HepG2 (cell line): ENCODE results near the gene MST1. TPM values are rescaled to one million over a fixed set of nuclear protein-coding genes. Genes with fewer than 3 reads are reported as not detected.
A peak's percentile ranks its signal among the peaks of the same experiment; 100 is the strongest.
"Not testable (repeated sequence)": the region's sequence is repeated elsewhere in the genome, so short reads cannot be mapped to it uniquely, and the experiment has no call there.

Source experiments
- CREM ChIP-seq, 2 experiments: sonication (generic) in 1 of 2; formaldehyde crosslinking in 1 of 2; IDR thresholded peaks; 2 replicates each; pipeline versions ENCODE4 v1.4.0 to v1.6.1; 2016 to 2020; ENCODE audit warnings: antibody characterized with exemption in 1 of 2, mild to moderate bottlenecking in 1 of 2, missing genetic modification reagents in 1 of 2
- LCORL ChIP-seq, 2 experiments: fragments of 450-650 bp in 1 of 2; sonication (generic) in 1 of 2; formaldehyde crosslinking in 1 of 2; IDR thresholded peaks; 2 replicates each; pipeline versions ENCODE4 v1.5.0 to v1.6.1; 2017 to 2020; ENCODE audit warnings: antibody characterized with exemption in 1 of 2, missing genetic modification reagents in 1 of 2
- NCOR1 ChIP-seq: fragments of 200-600 bp; sonication (generic); IDR thresholded peaks from 2 replicates; pipeline ENCODE4 v1.7.0; 2017; ENCODE audit warnings: antibody characterized with exemption, low read length, borderline replicate concordance
- NFKB2 ChIP-seq: sonication (generic); formaldehyde crosslinking; IDR thresholded peaks from 2 replicates; pipeline ENCODE4 v1.4.0; 2020; ENCODE audit warnings: missing genetic modification reagents, borderline replicate concordance
- NFYB ChIP-seq: sonication (generic); formaldehyde crosslinking; IDR thresholded peaks from 2 replicates; pipeline ENCODE4 v1.4.0; 2020; ENCODE audit warnings: missing genetic modification reagents
- POLR2A ChIP-seq, 2 experiments: IDR thresholded peaks; 2 replicates each; pipeline ENCODE4 v1.6.1; 2011; ENCODE audit warnings: low read depth in 2 of 2, low read length in 2 of 2, mild to moderate bottlenecking in 1 of 2, moderate library complexity in 1 of 2; ENCODE audit not compliant: insufficient read depth in 1 of 2
- RARA ChIP-seq: IDR thresholded peaks from 2 replicates; pipeline ENCODE4 v1.6.1; 2016; ENCODE audit warnings: missing genetic modification reagents, missing compliant biosample characterization
- RXRB ChIP-seq: IDR thresholded peaks from 2 replicates; pipeline ENCODE4 v1.6.1; 2016; ENCODE audit warnings: borderline replicate concordance, missing genetic modification reagents, missing compliant biosample characterization
- ZFY ChIP-seq: sonication (generic); formaldehyde crosslinking; IDR thresholded peaks from 2 replicates; pipeline ENCODE4 v1.4.0; 2020; ENCODE audit warnings: missing genetic modification reagents
- ZKSCAN8 ChIP-seq: IDR thresholded peaks from 2 replicates; pipeline ENCODE4 v1.6.1; 2016; ENCODE audit warnings: borderline replicate concordance, missing genetic modification reagents, missing compliant biosample characterization
- ZNF747 ChIP-seq: sonication (generic); formaldehyde crosslinking; IDR thresholded peaks from 2 replicates; pipeline ENCODE4 v1.8.1; 2023; ENCODE audit warnings: missing genetic modification reagents, mild to moderate bottlenecking, borderline replicate concordance
- polyA plus RNA-seq, 8 experiments: library from polyadenylated mRNA; depleted of rRNA in 3 of 8; stranded (reverse) in 7 of 8; unstranded in 1 of 8; fragments of >200 nt; fragmentation: Illumina TruSeq in 4 of 8; extraction: Trizol in 4 of 8; gene quantifications; 2 replicates each; pipeline versions ENCODE4 v1.2.1 to v1.2.3, GENCODE V29; 2011 to 2016; ENCODE audit warnings: low read depth in 4 of 8, missing spikeins in 1 of 8, mixed read lengths in 1 of 8; ENCODE audit not compliant: insufficient read depth in 1 of 8
- total RNA-seq, 5 experiments: library from RNA; depleted of rRNA; stranded (reverse); fragments of >200 nt; fragmentation: Illumina TruSeq; extraction: Trizol; gene quantifications; 2 replicates each; pipeline ENCODE4 v1.2.3, GENCODE V29; 2016; ENCODE audit warnings: low read depth in 1 of 5
- TF ChIP-seq, protein P1 (sequence below): sonication (generic); formaldehyde crosslinking; conservative IDR thresholded peaks from 2 replicates; pipeline ENCODE4 v1.4.0; 2020; ENCODE audit warnings: missing genetic modification reagents
- TF ChIP-seq, protein P2 (sequence below): sonication (generic); formaldehyde crosslinking; IDR thresholded peaks from 2 replicates; pipeline ENCODE4 v1.8.0; 2022; ENCODE audit warnings: mild to moderate bottlenecking, missing genetic modification reagents
- TF ChIP-seq, protein P3 (sequence below): sonication (generic); formaldehyde crosslinking; IDR thresholded peaks from 2 replicates; pipeline ENCODE4 v1.5.0; 2020; ENCODE audit warnings: mild to moderate bottlenecking, missing genetic modification reagents, borderline replicate concordance
- TF ChIP-seq, protein P4 (sequence below): sonication (generic); formaldehyde crosslinking; IDR thresholded peaks from 2 replicates; pipeline ENCODE4 v1.4.0; 2020; ENCODE audit warnings: missing genetic modification reagents, borderline replicate concordance

The MST1 gene
- total and polyA plus RNA-seq, 2 of the 13 experiments (the other 11 are each of a cell fraction or from before 2014, with no cell fraction given): 189 to 452 TPM

DNA sequence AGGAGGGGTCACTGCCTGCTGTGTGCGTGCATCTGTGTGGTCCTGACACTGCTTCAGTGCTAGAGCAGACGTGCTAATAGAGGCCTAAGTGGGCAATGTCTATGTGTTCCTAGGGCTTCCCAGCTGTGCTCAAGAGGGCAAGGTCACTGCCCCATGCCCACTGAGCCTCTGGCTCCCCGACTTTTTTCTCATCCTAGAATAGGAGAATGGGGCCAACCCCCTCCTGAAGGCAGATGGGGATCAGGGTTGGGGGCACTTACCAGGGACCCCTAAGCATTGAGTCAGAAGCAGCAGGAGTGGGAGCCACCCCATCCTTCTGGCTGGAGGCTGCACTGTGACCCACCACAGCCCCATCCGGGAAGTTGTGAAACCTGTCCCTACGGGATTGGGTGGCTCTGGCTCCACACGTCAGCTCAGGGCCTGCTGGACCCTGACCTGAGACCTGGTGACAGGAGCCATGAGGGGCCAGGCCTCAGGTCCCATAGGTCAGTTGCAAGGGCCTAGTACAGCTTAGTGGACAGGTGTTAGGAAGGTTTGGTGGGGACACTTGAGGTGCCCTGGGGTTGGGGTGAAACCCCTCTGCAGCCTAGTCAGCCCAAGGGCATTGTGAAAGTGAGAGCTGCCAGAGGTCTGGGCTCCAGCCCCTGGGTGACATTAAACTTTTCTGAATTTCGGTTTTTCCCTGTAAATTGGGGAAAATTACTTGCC is 782 bp downstream of the MST1 start (continued):
- not testable (repeated sequence) for TF ChIP-seq LCORL (IDR thresholded peaks at IDR 0.05); CREM (CRISPR knock-in tag; IDR thresholded peaks at IDR 0.05)
- TF ChIP-seq LCORL (CRISPR knock-in tag; IDR thresholded peaks at IDR 0.05) (peak; percentile 60), RXRB (CRISPR knock-in tag) (peak; percentile 64; the same call in 1 of the 2 replicates), NFKB2 (CRISPR knock-in tag) (peak; percentile 46), CREM (IDR thresholded peaks at IDR 0.05) (peak; percentile 53; the same call in 1 of the 2 replicates), NCOR1 (peak; percentile 43; the same call in 1 of the 2 replicates), RARA (peak; percentile 71), POLR2A (IDR thresholded peaks at IDR 0.05; ENCODE audit: insufficient read depth in 1 of 2, low read depth in 2 of 2, low read length in 2 of 2) (peak; percentile 89 to 90), ZFY (peak; percentile 80), ZKSCAN8 (CRISPR knock-in tag) (peak; percentile 17; the same call in 1 of the 2 replicates), ZNF747 (CRISPR knock-in tag) (0 out of 2 replicates have a peak, but pooled peaks have one; percentile 31), NFYB (CRISPR knock-in tag) (peak; percentile 67)
- TF ChIP-seq, protein P1, sequence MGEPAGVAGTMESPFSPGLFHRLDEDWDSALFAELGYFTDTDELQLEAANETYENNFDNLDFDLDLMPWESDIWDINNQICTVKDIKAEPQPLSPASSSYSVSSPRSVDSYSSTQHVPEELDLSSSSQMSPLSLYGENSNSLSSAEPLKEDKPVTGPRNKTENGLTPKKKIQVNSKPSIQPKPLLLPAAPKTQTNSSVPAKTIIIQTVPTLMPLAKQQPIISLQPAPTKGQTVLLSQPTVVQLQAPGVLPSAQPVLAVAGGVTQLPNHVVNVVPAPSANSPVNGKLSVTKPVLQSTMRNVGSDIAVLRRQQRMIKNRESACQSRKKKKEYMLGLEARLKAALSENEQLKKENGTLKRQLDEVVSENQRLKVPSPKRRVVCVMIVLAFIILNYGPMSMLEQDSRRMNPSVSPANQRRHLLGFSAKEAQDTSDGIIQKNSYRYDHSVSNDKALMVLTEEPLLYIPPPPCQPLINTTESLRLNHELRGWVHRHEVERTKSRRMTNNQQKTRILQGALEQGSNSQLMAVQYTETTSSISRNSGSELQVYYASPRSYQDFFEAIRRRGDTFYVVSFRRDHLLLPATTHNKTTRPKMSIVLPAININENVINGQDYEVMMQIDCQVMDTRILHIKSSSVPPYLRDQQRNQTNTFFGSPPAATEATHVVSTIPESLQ (CRISPR knock-in tag): peak; percentile 65; the same call in 1 of the 2 replicates
- TF ChIP-seq, protein P2, sequence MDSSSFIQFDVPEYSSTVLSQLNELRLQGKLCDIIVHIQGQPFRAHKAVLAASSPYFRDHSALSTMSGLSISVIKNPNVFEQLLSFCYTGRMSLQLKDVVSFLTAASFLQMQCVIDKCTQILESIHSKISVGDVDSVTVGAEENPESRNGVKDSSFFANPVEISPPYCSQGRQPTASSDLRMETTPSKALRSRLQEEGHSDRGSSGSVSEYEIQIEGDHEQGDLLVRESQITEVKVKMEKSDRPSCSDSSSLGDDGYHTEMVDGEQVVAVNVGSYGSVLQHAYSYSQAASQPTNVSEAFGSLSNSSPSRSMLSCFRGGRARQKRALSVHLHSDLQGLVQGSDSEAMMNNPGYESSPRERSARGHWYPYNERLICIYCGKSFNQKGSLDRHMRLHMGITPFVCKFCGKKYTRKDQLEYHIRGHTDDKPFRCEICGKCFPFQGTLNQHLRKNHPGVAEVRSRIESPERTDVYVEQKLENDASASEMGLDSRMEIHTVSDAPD (CRISPR knock-in tag): 0 out of 2 replicates have a peak, but pooled peaks have one; percentile 29
- TF ChIP-seq, protein P3, sequence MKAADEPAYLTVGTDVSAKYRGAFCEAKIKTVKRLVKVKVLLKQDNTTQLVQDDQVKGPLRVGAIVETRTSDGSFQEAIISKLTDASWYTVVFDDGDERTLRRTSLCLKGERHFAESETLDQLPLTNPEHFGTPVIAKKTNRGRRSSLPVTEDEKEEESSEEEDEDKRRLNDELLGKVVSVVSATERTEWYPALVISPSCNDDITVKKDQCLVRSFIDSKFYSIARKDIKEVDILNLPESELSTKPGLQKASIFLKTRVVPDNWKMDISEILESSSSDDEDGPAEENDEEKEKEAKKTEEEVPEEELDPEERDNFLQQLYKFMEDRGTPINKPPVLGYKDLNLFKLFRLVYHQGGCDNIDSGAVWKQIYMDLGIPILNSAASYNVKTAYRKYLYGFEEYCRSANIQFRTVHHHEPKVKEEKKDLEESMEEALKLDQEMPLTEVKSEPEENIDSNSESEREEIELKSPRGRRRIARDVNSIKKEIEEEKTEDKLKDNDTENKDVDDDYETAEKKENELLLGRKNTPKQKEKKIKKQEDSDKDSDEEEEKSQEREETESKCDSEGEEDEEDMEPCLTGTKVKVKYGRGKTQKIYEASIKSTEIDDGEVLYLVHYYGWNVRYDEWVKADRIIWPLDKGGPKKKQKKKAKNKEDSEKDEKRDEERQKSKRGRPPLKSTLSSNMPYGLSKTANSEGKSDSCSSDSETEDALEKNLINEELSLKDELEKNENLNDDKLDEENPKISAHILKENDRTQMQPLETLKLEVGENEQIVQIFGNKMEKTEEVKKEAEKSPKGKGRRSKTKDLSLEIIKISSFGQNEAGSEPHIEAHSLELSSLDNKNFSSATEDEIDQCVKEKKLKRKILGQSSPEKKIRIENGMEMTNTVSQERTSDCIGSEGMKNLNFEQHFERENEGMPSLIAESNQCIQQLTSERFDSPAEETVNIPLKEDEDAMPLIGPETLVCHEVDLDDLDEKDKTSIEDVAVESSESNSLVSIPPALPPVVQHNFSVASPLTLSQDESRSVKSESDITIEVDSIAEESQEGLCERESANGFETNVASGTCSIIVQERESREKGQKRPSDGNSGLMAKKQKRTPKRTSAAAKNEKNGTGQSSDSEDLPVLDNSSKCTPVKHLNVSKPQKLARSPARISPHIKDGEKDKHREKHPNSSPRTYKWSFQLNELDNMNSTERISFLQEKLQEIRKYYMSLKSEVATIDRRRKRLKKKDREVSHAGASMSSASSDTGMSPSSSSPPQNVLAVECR (CRISPR knock-in tag): peak; percentile 75; the same call in 1 of the 2 replicates
- TF ChIP-seq, protein P4, sequence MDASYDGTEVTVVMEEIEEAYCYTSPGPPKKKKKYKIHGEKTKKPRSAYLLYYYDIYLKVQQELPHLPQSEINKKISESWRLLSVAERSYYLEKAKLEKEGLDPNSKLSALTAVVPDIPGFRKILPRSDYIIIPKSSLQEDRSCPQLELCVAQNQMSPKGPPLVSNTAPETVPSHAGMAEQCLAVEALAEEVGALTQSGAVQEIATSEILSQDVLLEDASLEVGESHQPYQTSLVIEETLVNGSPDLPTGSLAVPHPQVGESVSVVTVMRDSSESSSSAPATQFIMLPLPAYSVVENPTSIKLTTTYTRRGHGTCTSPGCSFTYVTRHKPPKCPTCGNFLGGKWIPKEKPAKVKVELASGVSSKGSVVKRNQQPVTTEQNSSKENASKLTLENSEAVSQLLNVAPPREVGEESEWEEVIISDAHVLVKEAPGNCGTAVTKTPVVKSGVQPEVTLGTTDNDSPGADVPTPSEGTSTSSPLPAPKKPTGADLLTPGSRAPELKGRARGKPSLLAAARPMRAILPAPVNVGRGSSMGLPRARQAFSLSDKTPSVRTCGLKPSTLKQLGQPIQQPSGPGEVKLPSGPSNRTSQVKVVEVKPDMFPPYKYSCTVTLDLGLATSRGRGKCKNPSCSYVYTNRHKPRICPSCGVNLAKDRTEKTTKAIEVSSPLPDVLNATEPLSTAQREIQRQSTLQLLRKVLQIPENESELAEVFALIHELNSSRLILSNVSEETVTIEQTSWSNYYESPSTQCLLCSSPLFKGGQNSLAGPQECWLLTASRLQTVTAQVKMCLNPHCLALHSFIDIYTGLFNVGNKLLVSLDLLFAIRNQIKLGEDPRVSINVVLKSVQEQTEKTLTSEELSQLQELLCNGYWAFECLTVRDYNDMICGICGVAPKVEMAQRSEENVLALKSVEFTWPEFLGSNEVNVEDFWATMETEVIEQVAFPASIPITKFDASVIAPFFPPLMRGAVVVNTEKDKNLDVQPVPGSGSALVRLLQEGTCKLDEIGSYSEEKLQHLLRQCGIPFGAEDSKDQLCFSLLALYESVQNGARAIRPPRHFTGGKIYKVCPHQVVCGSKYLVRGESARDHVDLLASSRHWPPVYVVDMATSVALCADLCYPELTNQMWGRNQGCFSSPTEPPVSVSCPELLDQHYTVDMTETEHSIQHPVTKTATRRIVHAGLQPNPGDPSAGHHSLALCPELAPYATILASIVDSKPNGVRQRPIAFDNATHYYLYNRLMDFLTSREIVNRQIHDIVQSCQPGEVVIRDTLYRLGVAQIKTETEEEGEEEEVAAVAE: peak; percentile 19; the same call in 1 of the 2 replicates
